ENCODE measurements around the gene DCDC1. TPM values are rescaled to one million over a fixed set of nuclear protein-coding genes. Genes with fewer than 3 reads are reported as not detected.

DCDC1 gene
- polyA plus RNA-seq, 4 donors: 3.4 to 7.3 (median 5.1) TPM

GRCh38 chr11:30919389-30920152, 450.0 kb downstream of the DCDC1 start:
- DNase-seq (ENCODE audit: low read depth in 4 of 4, low spot score in 2 of 4): no peak

- peak; percentile 24 to 51 (median 34) for DNase-seq (ENCODE audit: low read depth in 4 of 4, low spot score in 2 of 4)
Measured at GRCh38 chr11:30917859-30918478, 451.6 kb downstream of the DCDC1 start.

GRCh38 chr11:30917266-30917665, 452.3 kb downstream of the DCDC1 start:
- DNase-seq (ENCODE audit: low read depth in 4 of 4, low spot score in 2 of 4): no peak

- no peak for DNase-seq (ENCODE audit: low read depth in 4 of 4, low spot score in 2 of 4)
Measured at GRCh38 chr11:30916764-30917163, 452.8 kb downstream of the DCDC1 start.

GRCh38 chr11:30914143-30914762, 455.3 kb downstream of the DCDC1 start:
- peak in 3 of 4 donors; percentile 18 to 38 (median 21) for DNase-seq (ENCODE audit: low read depth in 4 of 4, low spot score in 2 of 4)

GRCh38 chr11:30911247-30911646, 458.3 kb downstream of the DCDC1 start:
- DNase-seq (ENCODE audit: low read depth in 4 of 4, low spot score in 2 of 4): no peak

GRCh38 chr11:30908857-30909256, 460.7 kb downstream of the DCDC1 start:
- no peak for DNase-seq (ENCODE audit: low read depth in 4 of 4, low spot score in 2 of 4)

GRCh38 chr11:30908272-30908671, 461.3 kb downstream of the DCDC1 start:
- DNase-seq (ENCODE audit: low read depth in 4 of 4, low spot score in 2 of 4): no peak

GRCh38 chr11:30902929-30903328, 466.6 kb downstream of the DCDC1 start:
- DNase-seq (ENCODE audit: low read depth in 4 of 4, low spot score in 2 of 4): no peak

- DNase-seq (ENCODE audit: low read depth in 4 of 4, low spot score in 2 of 4): no peak
Measured at GRCh38 chr11:30895046-30895445, 474.5 kb downstream of the DCDC1 start.

GRCh38 chr11:30893318-30893717, 476.2 kb downstream of the DCDC1 start:
- DNase-seq (ENCODE audit: low read depth in 4 of 4, low spot score in 2 of 4): no peak

GRCh38 chr11:30889143-30889794, 480.3 kb downstream of the DCDC1 start:
- DNase-seq (ENCODE audit: low read depth in 4 of 4, low spot score in 2 of 4): no peak

- no peak for DNase-seq (ENCODE audit: low read depth in 4 of 4, low spot score in 2 of 4)
Measured at GRCh38 chr11:30879322-30880005, 490.1 kb downstream of the DCDC1 start.

- no peak for DNase-seq (ENCODE audit: low read depth in 4 of 4, low spot score in 2 of 4)
Measured at GRCh38 chr11:30878400-30878799, 491.1 kb downstream of the DCDC1 start.

- no peak for DNase-seq (ENCODE audit: low read depth in 4 of 4, low spot score in 2 of 4)
Measured at GRCh38 chr11:30876663-30877396, 492.7 kb downstream of the DCDC1 start.

- no peak for DNase-seq (ENCODE audit: low read depth in 4 of 4, low spot score in 2 of 4)
Measured at GRCh38 chr11:30876228-30876627, 493.3 kb downstream of the DCDC1 start.

GRCh38 chr11:30875806-30876205, 493.7 kb downstream of the DCDC1 start:
- no peak for DNase-seq (ENCODE audit: low read depth in 4 of 4, low spot score in 2 of 4)

GRCh38 chr11:30873924-30874610, 495.5 kb downstream of the DCDC1 start:
- no peak for DNase-seq (ENCODE audit: low read depth in 4 of 4, low spot score in 2 of 4)

- peak in 1 of 4 donors; percentile 18 for DNase-seq (ENCODE audit: low read depth in 4 of 4, low spot score in 2 of 4)
Measured at GRCh38 chr11:30868626-30869081, 500.9 kb downstream of the DCDC1 start.
